ENCODE data around the gene LRRC42.
A peak's percentile ranks its signal among the peaks of the same experiment; 100 is the strongest.
"Not testable (repeated sequence)": the region's sequence is repeated elsewhere in the genome, so short reads cannot be mapped to it uniquely, and the experiment has no call there.

Gene LRRC42

DNA sequence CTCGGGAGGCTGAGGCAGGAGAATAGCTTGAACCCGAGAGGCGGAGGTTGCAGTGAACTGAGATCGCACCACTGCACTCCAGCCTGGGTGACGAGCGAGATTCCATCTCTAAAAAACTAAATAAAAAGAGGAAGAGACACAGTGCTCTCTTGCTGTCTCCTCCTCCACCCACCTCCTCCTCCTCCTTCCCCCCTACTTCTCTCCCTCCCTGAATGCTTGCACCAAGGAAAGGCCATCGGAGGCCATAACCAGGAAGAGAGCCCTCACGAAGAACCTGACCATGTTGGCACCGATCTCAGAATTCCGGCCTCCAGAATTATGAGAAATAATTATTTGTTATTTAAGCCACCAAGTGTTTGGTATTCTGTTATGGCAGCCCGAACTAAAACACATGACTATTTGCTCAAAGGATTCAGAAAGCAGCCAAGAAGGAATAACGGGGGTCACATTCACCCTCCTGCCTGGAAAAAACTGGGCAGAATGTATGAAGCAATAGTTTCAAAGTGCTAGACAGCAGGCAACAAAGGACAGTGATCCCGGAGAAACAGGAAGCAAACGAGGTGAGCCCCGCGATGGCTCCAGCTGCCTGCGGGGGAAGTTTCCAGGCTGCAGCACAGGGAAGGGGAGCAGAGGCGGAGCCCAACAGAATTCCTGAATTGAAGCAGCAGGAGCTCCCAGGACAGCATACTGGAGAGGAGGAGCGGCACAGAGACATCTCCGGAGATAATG lies 36.0 kb downstream of the LRRC42 start:
- TF ChIP-seq, protein P1, sequence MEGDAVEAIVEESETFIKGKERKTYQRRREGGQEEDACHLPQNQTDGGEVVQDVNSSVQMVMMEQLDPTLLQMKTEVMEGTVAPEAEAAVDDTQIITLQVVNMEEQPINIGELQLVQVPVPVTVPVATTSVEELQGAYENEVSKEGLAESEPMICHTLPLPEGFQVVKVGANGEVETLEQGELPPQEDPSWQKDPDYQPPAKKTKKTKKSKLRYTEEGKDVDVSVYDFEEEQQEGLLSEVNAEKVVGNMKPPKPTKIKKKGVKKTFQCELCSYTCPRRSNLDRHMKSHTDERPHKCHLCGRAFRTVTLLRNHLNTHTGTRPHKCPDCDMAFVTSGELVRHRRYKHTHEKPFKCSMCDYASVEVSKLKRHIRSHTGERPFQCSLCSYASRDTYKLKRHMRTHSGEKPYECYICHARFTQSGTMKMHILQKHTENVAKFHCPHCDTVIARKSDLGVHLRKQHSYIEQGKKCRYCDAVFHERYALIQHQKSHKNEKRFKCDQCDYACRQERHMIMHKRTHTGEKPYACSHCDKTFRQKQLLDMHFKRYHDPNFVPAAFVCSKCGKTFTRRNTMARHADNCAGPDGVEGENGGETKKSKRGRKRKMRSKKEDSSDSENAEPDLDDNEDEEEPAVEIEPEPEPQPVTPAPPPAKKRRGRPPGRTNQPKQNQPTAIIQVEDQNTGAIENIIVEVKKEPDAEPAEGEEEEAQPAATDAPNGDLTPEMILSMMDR (IDR thresholded peaks at IDR 0.05; ENCODE audit: low read depth, low read length), result no peak
- peak overlapping the region; percentile 1 to 27 for H3K4me3 ChIP-seq (replicated peaks in 1 of 2; ENCODE audit: low read depth in 2 of 2, low read length in 2 of 2)
- peak; percentile 40 to 49 for DNase-seq (ENCODE audit: low read depth in 2 of 2)

DNA sequence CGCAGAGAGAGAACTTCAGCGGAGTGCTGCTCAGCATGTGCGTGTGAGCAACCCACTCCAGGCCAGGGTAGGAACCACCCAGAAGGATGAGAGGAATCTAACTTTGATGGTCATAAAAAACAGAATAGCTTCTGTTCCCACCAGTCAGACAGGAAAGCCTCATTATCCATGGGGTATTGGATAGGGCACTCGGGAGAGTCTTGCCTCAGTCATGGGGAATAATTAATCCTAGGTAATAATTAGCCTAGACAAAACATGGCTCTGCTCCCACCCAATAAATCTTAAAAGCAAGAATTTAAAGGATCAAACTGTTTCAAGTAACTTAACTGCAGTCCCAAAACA lies 36.6 kb downstream of the LRRC42 start:
- H3K4me3 ChIP-seq (replicated peaks in 1 of 2; ENCODE audit: low read depth in 2 of 2, low read length in 2 of 2), result peak overlapping the region in 1 of 2 donors; percentile 1
- TF ChIP-seq, protein P1 (IDR thresholded peaks at IDR 0.05; ENCODE audit: low read depth, low read length), result no peak
- no peak for DNase-seq (ENCODE audit: low read depth in 2 of 2)

DNA sequence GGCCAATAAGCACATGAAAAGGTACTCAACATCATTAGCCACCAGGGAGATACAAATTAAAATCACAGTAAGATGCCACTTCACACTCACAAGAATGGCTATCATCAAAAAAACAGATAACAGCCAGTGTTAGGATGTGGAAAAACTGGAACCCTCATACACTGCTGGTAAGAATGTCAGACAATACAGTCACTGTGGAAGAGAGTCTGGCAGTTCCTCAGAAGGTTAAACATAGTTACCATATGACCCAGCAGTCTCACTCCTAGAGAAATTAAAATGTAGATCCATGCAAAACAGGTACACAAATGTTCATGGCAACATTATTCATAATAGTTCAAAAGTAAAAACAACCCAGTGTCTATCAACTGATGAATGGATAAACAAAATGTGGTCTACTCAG lies 38.6 kb downstream of the LRRC42 start:
- no peak overlapping the region for H3K4me3 ChIP-seq (replicated peaks in 1 of 2; ENCODE audit: low read depth in 2 of 2, low read length in 2 of 2)
- TF ChIP-seq, protein P1 (IDR thresholded peaks at IDR 0.05; ENCODE audit: low read depth, low read length), result no peak
- DNase-seq (ENCODE audit: low read depth in 2 of 2), result no peak

DNA sequence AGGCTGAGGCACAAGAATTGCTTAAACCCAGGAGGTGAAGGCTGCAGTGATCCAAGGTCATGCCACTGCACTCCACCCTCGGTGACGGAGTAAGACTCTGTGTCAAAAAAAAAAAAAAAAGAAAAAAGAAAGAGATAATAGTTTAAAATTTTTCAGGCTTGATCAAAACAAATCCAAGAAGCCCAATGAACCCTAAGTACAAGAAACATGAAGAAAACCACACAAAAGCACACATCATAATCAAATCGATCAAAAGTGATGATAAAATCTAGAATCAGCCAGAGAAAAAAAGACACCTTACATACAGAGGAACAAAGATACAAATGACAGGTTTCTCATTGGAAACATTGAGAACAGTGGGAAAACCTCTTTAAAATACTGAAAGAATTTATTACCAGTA lies 40.3 kb downstream of the LRRC42 start:
- TF ChIP-seq, protein P1 (IDR thresholded peaks at IDR 0.05; ENCODE audit: low read depth, low read length), result no peak
- H3K4me3 ChIP-seq (replicated peaks in 1 of 2; ENCODE audit: low read depth in 2 of 2, low read length in 2 of 2), result no peak overlapping the region
- DNase-seq (ENCODE audit: low read depth in 2 of 2), result no peak

DNA sequence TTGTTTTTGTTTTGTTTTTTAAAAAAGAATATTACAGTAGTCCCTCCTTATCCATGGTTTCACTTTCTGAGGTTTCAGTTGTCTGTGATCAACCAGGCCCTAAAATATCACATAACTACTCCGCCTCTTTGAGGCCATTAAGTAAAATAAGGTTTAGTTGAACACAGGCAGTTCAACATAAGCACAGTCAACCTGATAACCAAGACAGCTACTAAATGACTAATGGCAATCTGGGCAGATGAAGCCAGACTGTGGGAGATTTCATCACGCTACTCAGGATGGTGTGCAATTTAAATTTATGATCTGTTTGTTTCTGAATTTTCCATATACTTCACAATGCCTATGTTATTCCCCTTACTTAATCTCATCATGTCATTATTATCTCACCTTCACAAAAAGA lies 41.7 kb downstream of the LRRC42 start:
- peak in 1 of 2 donors; percentile 41 for DNase-seq (ENCODE audit: low read depth in 2 of 2)
- no peak overlapping the region for H3K4me3 ChIP-seq (replicated peaks in 1 of 2; ENCODE audit: low read depth in 2 of 2, low read length in 2 of 2)
- TF ChIP-seq, protein P1 (IDR thresholded peaks at IDR 0.05; ENCODE audit: low read depth, low read length), result no peak

DNA sequence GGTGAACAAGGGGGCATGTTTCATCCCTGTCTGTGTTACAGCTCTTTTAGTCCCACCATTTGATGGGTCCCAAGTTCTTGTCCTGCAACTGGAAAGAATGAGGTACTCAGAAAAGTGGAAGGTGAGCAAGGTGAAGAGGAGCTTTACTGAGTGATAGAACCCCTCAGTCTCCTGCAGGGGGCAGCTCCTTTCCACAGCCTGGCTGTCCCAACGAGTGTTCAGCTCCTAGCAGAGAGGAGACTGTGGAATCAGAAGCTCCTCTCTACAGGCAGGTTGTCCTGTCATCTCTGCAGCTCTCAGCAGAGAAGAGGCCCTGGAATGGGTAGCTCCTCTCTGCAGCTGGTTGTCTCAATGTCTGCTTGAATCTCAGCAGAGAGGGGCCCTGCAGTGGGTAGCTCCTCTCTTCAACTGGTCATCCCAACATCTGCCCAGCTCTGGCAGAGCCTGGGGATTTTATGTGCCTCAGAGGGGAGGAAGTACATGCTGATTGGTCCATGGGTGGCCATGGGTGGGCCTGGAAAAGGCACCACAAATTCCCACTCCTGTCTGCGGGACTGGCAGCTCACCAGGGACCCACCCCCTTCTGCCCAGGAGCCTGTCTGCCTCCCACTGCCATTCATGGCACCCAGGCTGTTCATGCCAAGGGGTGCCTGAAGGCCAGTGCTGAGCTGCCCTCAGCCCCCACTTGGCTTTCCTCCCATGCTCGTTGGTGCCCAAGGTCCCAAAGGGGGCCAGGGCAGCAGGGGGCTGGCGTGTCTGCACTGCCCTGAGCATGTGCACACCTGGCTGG lies 46.1 kb downstream of the LRRC42 start:
- TF ChIP-seq, protein P1 (IDR thresholded peaks at IDR 0.05; ENCODE audit: low read depth, low read length), result peak; percentile 38
- H3K4me3 ChIP-seq (replicated peaks in 1 of 2; ENCODE audit: low read depth in 2 of 2, low read length in 2 of 2), result no peak overlapping the region
- peak in 1 of 2 donors; percentile 21 for DNase-seq (ENCODE audit: low read depth in 2 of 2)

DNA sequence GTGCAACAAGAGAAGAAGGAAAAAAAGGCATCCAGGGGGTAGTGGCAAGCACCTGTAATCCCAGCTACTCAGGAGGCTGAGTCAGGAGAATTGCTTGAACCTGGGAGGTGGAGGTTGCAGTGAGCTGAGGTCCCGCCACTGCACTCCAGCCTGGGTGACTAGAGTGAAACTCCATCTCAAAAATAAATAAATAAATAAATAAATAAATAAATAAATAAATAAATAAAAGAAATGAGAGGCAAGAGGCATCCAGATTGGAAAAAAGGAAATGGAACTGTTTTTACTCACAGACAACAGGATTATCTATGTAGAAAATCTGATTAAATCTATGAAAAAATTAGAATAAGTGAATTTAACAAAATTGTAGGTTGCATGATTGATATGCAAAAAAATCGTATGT lies 48.4 kb downstream of the LRRC42 start:
- DNase-seq (ENCODE audit: low read depth in 2 of 2); H3K4me3 ChIP-seq (replicated peaks in 1 of 2; ENCODE audit: low read depth in 2 of 2, low read length in 2 of 2): not testable (repeated sequence)

All from cardiac fibroblast (primary cell).